WI38 (cell line): ENCODE data around the gene RHOH.

Experiments used
- H3K4me3 ChIP-seq: 2 replicates; pipeline ENCODE4 v1.5.1; 2011; ENCODE audit warnings: low read depth, mild to moderate bottlenecking, control low read depth, low read length
- TF ChIP-seq, protein P1 (sequence below): IDR thresholded peaks from 2 replicates; pipeline ENCODE4 v1.5.1; 2012; ENCODE audit warnings: low read depth, mild to moderate bottlenecking, control low read depth, low read length

RHOH gene

DNA sequence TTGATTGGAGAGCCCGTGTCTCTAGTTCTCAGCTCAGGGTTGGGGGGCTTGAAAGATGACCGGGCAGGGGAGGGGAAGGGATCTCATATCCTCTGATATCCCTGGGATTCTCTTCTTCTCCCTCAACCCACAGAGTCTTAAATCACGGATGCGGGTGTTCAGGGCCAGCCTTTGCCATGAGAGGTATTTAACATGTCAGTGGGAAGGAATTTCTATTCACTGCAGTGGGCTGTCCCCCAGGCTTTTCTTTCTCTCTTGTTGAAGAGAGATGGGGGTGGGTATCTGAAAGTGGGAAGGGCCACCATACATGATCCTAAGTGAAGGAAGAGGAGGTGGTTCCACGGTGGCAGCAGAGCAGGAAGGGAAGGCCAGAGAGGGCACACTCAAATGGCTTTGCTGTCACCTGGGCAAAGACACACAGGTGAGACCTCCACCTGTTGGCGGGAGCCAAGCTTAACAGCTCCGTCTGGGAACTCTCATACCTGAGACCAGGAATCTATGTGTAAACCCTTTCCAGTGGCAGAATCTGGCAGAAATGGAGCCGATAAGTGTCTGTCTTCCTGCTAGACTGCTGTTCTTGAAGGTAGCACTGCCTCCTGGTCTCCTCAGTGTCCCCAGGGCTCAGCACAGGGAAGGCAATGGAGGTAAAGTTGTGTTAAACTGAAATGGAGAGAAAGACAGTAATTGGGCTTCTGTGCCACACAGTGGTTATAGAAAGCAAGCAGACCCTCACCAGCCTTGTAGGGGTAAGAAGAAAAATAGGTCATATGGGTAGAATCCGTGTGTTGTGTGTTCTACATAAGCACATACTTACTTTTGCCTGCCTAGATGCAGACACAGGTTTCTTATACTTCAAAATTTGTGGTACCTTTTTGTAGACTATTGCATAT is 49.4 kb downstream of the RHOH start:
- H3K4me3 ChIP-seq: no peak overlapping the region
- TF ChIP-seq, protein P1, sequence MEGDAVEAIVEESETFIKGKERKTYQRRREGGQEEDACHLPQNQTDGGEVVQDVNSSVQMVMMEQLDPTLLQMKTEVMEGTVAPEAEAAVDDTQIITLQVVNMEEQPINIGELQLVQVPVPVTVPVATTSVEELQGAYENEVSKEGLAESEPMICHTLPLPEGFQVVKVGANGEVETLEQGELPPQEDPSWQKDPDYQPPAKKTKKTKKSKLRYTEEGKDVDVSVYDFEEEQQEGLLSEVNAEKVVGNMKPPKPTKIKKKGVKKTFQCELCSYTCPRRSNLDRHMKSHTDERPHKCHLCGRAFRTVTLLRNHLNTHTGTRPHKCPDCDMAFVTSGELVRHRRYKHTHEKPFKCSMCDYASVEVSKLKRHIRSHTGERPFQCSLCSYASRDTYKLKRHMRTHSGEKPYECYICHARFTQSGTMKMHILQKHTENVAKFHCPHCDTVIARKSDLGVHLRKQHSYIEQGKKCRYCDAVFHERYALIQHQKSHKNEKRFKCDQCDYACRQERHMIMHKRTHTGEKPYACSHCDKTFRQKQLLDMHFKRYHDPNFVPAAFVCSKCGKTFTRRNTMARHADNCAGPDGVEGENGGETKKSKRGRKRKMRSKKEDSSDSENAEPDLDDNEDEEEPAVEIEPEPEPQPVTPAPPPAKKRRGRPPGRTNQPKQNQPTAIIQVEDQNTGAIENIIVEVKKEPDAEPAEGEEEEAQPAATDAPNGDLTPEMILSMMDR: no peak

DNA sequence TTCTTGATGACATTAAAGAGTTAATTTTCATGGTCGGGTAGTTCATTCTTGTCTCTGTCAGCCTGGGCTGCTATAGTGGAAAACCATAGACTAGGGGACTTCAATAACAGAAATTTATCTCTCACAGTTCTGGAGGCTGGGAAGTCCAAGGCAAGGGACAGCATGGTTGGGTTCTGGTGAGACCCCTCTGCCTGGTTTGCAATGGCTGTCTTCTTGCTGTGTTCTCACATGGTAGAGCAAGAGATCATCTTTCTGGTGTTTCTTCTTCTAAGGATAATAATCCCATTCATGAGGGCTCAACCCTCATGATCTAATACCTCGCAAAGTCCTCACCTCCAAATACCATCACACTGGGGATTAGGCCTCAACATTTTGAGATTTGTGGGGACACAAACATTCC is 50.1 kb downstream of the RHOH start:
- no peak overlapping the region for H3K4me3 ChIP-seq
- TF ChIP-seq, protein P1: no peak

DNA sequence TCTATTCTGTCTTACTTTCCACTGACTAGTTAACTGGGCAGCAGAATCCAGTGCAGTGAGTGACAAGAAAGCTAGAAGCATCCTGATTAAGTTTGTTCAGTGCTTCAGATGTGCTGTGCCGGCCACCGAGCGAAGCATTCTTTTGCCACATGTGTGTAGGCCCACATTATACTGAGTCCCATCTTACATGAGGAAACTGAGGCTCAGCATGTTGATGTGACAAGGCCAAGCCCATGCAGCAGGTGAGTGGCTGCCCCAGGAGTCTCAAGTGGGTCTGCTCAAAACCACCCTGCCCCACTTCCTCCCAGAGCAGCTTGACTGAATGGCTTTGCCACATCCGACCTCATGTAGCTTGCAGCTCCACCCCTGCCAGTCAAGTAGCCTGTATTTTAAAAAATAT is 50.5 kb downstream of the RHOH start:
- no peak overlapping the region for H3K4me3 ChIP-seq
- TF ChIP-seq, protein P1: no peak

DNA sequence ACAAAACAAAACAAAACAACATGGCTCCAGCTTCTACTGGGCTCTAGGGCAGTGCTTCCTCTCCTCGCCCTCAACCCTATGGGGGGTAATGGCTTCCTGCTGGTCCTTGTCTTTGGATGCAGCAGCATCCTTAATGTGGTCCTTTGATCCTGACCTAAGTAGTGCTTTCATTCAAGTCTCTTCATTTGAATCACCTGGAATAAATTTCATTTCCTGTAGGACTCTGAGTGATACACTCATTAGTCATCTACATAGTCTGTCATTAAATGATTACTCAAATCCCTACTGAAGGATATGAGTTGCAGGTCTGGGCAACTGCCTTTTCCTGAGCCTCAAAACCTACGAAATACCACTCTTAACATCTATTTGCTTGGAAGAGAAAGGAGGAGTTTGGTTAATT is 54.5 kb downstream of the RHOH start:
- no peak overlapping the region for H3K4me3 ChIP-seq
- TF ChIP-seq, protein P1: no peak

DNA sequence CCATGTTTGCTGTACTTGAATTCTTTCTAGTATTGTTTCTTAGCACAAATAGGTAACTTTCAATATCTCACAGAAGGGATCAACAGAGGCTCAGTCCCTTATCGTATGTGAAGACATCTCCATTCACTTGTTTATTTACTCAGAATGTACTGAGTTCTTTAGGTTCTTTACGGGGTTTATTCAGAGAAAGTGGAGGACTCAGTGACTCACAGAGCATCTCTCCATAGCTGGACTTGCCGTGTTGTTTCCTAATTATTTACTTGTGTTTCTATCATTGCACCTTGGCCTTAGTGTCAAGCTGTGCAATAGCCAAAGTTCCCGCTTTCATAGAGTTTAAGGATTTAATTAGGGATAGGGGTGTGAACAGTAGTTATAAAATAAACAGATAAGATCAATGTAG is 57.1 kb downstream of the RHOH start:
- TF ChIP-seq, protein P1: no peak
- no peak overlapping the region for H3K4me3 ChIP-seq

DNA sequence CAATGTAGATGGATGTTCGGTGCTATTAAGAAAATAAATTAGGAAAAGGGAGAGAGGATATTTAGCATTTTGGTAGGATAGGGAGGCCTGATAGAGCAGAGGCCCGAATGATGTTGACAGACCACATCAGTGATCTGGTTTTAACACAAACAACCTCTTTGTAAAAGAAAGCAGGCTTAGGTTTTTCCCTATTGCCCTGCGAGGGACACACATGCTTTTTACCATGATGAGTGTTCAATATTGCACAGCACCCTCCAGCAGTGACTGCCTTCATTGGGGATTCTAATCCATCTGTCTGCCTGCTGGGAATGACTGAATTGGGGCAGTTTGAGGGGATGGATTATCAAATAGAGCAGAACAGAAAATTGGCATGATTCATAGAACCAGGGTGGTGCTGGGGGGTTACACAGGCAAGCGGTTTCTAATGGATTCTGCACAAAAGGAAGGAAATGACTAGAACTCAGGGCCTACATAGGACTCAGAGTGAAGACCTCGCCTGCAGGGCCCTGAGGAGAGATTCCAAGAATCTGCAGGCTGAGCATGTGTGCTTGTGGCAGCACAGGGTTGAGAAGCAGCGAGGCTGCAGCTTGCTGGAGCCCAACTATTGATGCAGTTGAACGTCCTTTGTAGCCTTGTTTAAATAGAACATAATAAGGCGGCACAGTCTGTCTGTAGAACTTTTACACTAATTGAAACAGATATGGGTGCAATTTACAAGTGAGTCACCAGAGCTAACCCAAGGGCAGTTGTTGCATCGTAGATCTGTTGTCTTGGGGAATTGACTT is 58.0 kb downstream of the RHOH start:
- TF ChIP-seq, protein P1: no peak
- H3K4me3 ChIP-seq: no peak overlapping the region
